Measurements from ENCODE around the gene CYP27B1. TPM values are rescaled to one million over a fixed set of nuclear protein-coding genes. Genes with fewer than 3 reads are reported as not detected.

Gene CYP27B1
- total RNA-seq, 4 donors from 2014 or later = 0.28 to 1.2 TPM; not detected in 2

Small RNA genes lying within 50 kb of the gene (microRNA-seq; reads per million reads assigned to microRNA genes)
- not detected for gene MIR6759 (ENCODE audit: borderline microRNAs expressed, borderline replicate concordance)

Small RNA genes lying within 50 kb of the gene (small RNA-seq; reads per million reads assigned to genes)
- not detected for gene RNU6-1083P

Other genes with a start within 250 kb of the CYP27B1 start
- 10 to 100 TPM in 2 of 4 donors, 1 to 10 TPM in 2; 2.3 to 28.2 (median 9.8) TPM for gene DDIT3, start 246.6 kb downstream of the CYP27B1 start, total RNA-seq
- gene MBD6, start 244.3 kb downstream of the CYP27B1 start, total RNA-seq = 100 to 1,000 TPM in 1 of 4 donors, 10 to 100 TPM in 3; 14.9 to 138 (median 17.1) TPM
- gene DCTN2, start 219.9 kb downstream of the CYP27B1 start, total RNA-seq = 100 to 1,000 TPM; 117 to 175 (median 126) TPM
- 1 to 10 TPM in 3 of 4 donors, under 1 TPM in 1; 0.59 to 5.1 (median 1.9) TPM for gene KIF5A, start 217.0 kb downstream of the CYP27B1 start, total RNA-seq
- gene PIP4K2C, start 175.9 kb downstream of the CYP27B1 start, total RNA-seq = 10 to 100 TPM in 3 of 4 donors, 1 to 10 TPM in 1; 2.6 to 29.3 (median 18.8) TPM
- gene DTX3, start 162.3 kb downstream of the CYP27B1 start, total RNA-seq = 10 to 100 TPM; 17.6 to 82.5 (median 40.9) TPM
- 100 to 1,000 TPM in 1 of 4 donors, 10 to 100 TPM in 3; 52.9 to 205 (median 85.6) TPM for gene ARHGEF25, start 155.6 kb downstream of the CYP27B1 start, total RNA-seq
- 10 to 100 TPM in 1 of 4 donors, 1 to 10 TPM in 3; 2.9 to 14.1 (median 3.9) TPM for gene B4GALNT1, start 133.9 kb downstream of the CYP27B1 start, total RNA-seq
- 100 to 1,000 TPM; 189 to 339 (median 252) TPM for gene OS9, start 72.9 kb downstream of the CYP27B1 start, total RNA-seq
- gene AGAP2, start 28.3 kb downstream of the CYP27B1 start, total RNA-seq = 1 to 10 TPM in 3 of 4 donors, under 1 TPM in 1; 0.29 to 6.3 (median 2.6) TPM
- gene TSPAN31, start 22.0 kb downstream of the CYP27B1 start, total RNA-seq = 100 to 1,000 TPM in 1 of 4 donors, 10 to 100 TPM in 3; 38.2 to 103 (median 51.0) TPM
- 100 to 1,000 TPM in 2 of 4 donors, 10 to 100 TPM in 2; 60.0 to 190 (median 110) TPM for gene CDK4, start 14.8 kb downstream of the CYP27B1 start, total RNA-seq
- 1 to 10 TPM in 3 of 4 donors, not detected in 1; 5.1 to 7.6 (median 6.8) TPM for gene MARCHF9, start 12.0 kb downstream of the CYP27B1 start, total RNA-seq
- gene METTL1, start 5.0 kb upstream of the CYP27B1 start, total RNA-seq = 10 to 100 TPM in 3 of 4 donors, 1 to 10 TPM in 1; 5.1 to 22.4 (median 18.0) TPM
- 10 to 100 TPM in 2 of 4 donors, 1 to 10 TPM in 2; 2.3 to 15.5 (median 11.5) TPM for gene EEF1AKMT3, start 5.5 kb upstream of the CYP27B1 start, total RNA-seq
- gene TSFM, start 15.7 kb upstream of the CYP27B1 start, total RNA-seq = 10 to 100 TPM in 3 of 4 donors, 1 to 10 TPM in 1; 8.2 to 22.3 (median 16.7) TPM
- 10 to 100 TPM in 1 of 4 donors, 1 to 10 TPM in 2, not detected in 1; 4.4 to 21.8 (median 5.1) TPM for gene AVIL, start 51.7 kb upstream of the CYP27B1 start, total RNA-seq
- gene CTDSP2, start 79.7 kb upstream of the CYP27B1 start, total RNA-seq = 100 to 1,000 TPM in 2 of 4 donors, 10 to 100 TPM in 2; 66.2 to 212 (median 90.9) TPM
- 10 to 100 TPM in 1 of 4 donors, 1 to 10 TPM in 3; 4.9 to 59.1 (median 8.6) TPM for gene ATP23, start 174.5 kb upstream of the CYP27B1 start, total RNA-seq

Data from uterus (tissue), 4 donors.